ENCODE measurements around the gene IMMP2L.
A peak's percentile ranks its signal among the peaks of the same experiment; 100 is the strongest.

IMMP2L gene

DNA sequence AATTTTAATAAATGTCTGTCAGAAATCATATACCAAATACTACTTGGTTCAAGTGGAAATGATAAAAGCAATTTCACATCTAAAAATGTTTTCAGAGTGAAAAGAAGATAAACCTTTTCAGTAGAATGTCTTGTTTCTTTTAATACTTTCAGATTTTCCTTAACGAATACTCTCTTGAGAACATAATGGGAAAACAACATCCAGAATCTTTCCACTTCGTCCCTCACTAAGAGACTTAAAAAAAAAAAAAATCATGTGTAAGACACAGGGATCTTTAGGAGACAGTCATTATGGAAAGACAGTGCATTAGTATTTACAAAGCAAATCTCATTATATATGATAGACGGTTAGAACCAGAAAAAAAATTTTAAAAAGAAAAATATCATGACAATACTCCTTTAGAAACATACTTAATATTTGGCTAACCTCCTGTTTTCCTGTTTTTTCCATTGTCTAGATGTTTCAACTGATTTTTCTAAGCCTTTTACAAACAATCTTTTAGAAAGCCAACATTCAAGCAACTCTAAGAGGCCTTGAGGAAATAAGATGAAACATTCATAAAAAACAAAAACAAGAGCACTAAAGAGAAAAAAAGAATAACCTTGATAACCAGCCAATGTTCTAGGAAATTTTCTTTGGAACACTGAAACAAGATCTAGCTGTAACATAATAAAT is 811.2 kb downstream of the IMMP2L start:
- Histone ChIP-seq H3K9me3 (ENCODE audit: control insufficient read depth, insufficient read depth, low read depth, low read length) (no peaks in the 10 kb centered on the region), H3K4me1 (ENCODE audit: control insufficient read depth, insufficient read depth, low read length) (no peaks in the 10 kb centered on the region), H3K36me3 (ENCODE audit: control insufficient read depth, insufficient read depth, low read length) (no peaks in the 10 kb centered on the region), H3K27me3 (ENCODE audit: control insufficient read depth, insufficient read depth, low read length) (no peaks in the 10 kb centered on the region), H3K27ac (ENCODE audit: low read depth, low read length) (no peak overlapping the region), H3K4me3 (ENCODE audit: low read depth, low read length) (no peak overlapping the region), H3K9ac (ENCODE audit: low read length) (no peak overlapping the region)

GRCh38 chr7:110733221-110733620 is 829.1 kb downstream of the IMMP2L start:
- Histone ChIP-seq H3K9ac (ENCODE audit: low read length) (no peak overlapping the region), H3K4me3 (ENCODE audit: low read depth, low read length) (no peak overlapping the region), H3K27ac (ENCODE audit: low read depth, low read length) (no peak overlapping the region), H3K4me1 (ENCODE audit: control insufficient read depth, insufficient read depth, low read length) (no peaks in the 10 kb centered on the region), H3K9me3 (ENCODE audit: control insufficient read depth, insufficient read depth, low read depth, low read length) (0 out of 2 replicates have a peak, but pooled peaks cover 2% of the 10 kb centered on the region), H3K36me3 (ENCODE audit: control insufficient read depth, insufficient read depth, low read length) (no peaks in the 10 kb centered on the region), H3K27me3 (ENCODE audit: control insufficient read depth, insufficient read depth, low read length) (no peaks in the 10 kb centered on the region)

DNA sequence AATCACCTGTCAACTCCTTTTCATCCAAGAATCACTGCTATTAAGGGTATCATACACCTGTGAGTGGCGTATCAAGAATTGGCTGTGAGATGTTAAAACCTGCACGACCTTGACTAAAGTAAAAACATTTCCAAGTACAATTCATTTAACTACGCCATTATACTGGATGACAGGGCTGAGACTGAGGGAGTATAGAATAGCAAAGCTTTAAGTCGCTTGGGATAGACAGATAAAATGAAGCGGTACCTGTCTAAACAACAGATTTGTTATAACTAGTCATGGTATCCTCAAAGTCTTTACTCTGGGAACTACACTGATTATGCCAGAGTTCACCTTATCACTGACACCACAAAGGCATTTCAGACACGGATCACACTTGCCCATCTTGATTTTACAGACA is 837.5 kb downstream of the IMMP2L start:
- no peak overlapping the region for H3K9ac ChIP-seq (ENCODE audit: low read length)
- H3K9me3 ChIP-seq (ENCODE audit: control insufficient read depth, insufficient read depth, low read depth, low read length): no peaks in the 10 kb centered on the region
- H3K27ac ChIP-seq (ENCODE audit: low read depth, low read length): no peak overlapping the region
- no peaks in the 10 kb centered on the region for H3K27me3 ChIP-seq (ENCODE audit: control insufficient read depth, insufficient read depth, low read length)
- peaks cover 5% of the 10 kb centered on the region for H3K4me1 ChIP-seq (ENCODE audit: control insufficient read depth, insufficient read depth, low read length)
- H3K4me3 ChIP-seq (ENCODE audit: low read depth, low read length): no peak overlapping the region
- H3K36me3 ChIP-seq (ENCODE audit: control insufficient read depth, insufficient read depth, low read length): no peaks in the 10 kb centered on the region

GRCh38 chr7:110721395-110721794 is 840.9 kb downstream of the IMMP2L start:
- Histone ChIP-seq H3K4me3 (ENCODE audit: low read depth, low read length) (no peak overlapping the region), H3K36me3 (ENCODE audit: control insufficient read depth, insufficient read depth, low read length) (no peaks in the 10 kb centered on the region), H3K4me1 (ENCODE audit: control insufficient read depth, insufficient read depth, low read length) (peaks cover 28% of the 10 kb centered on the region), H3K27ac (ENCODE audit: low read depth, low read length) (no peak overlapping the region), H3K27me3 (ENCODE audit: control insufficient read depth, insufficient read depth, low read length) (no peaks in the 10 kb centered on the region), H3K9ac (ENCODE audit: low read length) (no peak overlapping the region), H3K9me3 (ENCODE audit: control insufficient read depth, insufficient read depth, low read depth, low read length) (no peaks in the 10 kb centered on the region)

DNA sequence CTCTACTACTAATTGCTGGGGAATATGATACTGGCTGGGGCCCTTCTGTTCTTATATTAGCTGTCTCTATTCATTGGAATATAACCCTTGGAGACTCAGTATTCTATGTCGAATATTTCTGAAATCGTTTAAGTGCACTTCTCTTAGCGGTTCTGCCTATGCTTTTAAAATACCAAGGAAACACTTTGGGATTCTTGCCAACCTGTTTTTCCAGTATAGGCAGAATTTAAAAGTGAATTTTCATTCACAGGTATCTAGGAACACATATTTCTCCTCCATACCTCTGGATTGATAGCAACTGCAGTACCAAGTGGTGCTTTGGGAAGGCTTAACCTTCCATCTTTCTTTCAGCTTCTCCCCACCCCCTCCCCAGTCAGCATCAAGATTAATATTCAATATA is 841.7 kb downstream of the IMMP2L start:
- H3K4me1 ChIP-seq (ENCODE audit: control insufficient read depth, insufficient read depth, low read length): peaks cover 28% of the 10 kb centered on the region
- no peaks in the 10 kb centered on the region for H3K9me3 ChIP-seq (ENCODE audit: control insufficient read depth, insufficient read depth, low read depth, low read length)
- H3K36me3 ChIP-seq (ENCODE audit: control insufficient read depth, insufficient read depth, low read length): no peaks in the 10 kb centered on the region
- no peak overlapping the region for H3K9ac ChIP-seq (ENCODE audit: low read length)
- H3K4me3 ChIP-seq (ENCODE audit: low read depth, low read length): no peak overlapping the region
- no peaks in the 10 kb centered on the region for H3K27me3 ChIP-seq (ENCODE audit: control insufficient read depth, insufficient read depth, low read length)
- no peak overlapping the region for H3K27ac ChIP-seq (ENCODE audit: low read depth, low read length)

- Histone ChIP-seq H3K27ac (ENCODE audit: low read depth, low read length) (peak overlapping the region; percentile 2; the same call in 1 of the 2 replicates), H3K27me3 (ENCODE audit: control insufficient read depth, insufficient read depth, low read length) (no peaks in the 10 kb centered on the region), H3K9ac (ENCODE audit: low read length) (no peak overlapping the region), H3K9me3 (ENCODE audit: control insufficient read depth, insufficient read depth, low read depth, low read length) (no peaks in the 10 kb centered on the region), H3K4me1 (ENCODE audit: control insufficient read depth, insufficient read depth, low read length) (peaks cover 28% of the 10 kb centered on the region), H3K36me3 (ENCODE audit: control insufficient read depth, insufficient read depth, low read length) (no peaks in the 10 kb centered on the region), H3K4me3 (ENCODE audit: low read depth, low read length) (no peak overlapping the region)
Observed at GRCh38 chr7:110719741-110720140, 842.6 kb downstream of the IMMP2L start.

DNA sequence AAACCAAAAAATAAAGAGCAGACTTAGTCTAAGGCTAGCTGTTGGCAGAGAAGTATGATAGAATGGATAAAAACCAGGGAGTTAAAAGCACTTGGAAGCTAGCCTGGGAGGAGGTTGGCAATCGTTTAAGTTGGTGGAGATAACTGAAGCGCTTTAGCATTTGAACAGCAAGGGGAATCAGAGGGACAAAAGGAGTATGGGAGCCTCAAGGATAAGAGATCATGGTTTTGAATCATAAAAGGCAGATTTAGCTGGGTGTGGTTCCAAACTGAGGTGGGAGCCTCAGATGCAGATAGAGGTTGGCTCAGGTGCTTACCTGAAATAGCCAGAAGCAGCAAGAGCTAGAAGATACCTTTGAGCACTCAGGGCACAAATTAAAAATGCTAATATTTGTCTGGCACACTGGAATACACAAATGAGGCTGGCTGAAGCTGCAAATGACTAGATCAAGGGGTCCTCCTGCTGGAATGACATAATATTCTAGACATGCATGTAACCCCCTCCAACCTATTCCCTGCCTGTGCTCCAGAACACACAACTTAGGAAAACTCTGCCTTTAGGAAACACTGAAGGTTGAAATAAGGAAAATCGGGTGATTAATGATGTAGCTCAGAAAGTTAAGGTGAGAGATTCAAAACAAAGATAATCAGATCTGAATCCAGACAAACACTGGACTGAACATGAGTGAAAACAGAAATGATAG is 843.6 kb downstream of the IMMP2L start:
- Histone ChIP-seq H3K4me1 (ENCODE audit: control insufficient read depth, insufficient read depth, low read length) (peaks cover 28% of the 10 kb centered on the region), H3K9me3 (ENCODE audit: control insufficient read depth, insufficient read depth, low read depth, low read length) (no peaks in the 10 kb centered on the region), H3K36me3 (ENCODE audit: control insufficient read depth, insufficient read depth, low read length) (no peaks in the 10 kb centered on the region), H3K9ac (ENCODE audit: low read length) (peak overlapping the region; percentile 59), H3K27me3 (ENCODE audit: control insufficient read depth, insufficient read depth, low read length) (no peaks in the 10 kb centered on the region), H3K4me3 (ENCODE audit: low read depth, low read length) (0 out of 2 replicates have a peak overlapping the region, but pooled peaks have one; percentile 18), H3K27ac (ENCODE audit: low read depth, low read length) (peak overlapping the region; percentile 86)

GRCh38 chr7:110704225-110704624 is 858.1 kb downstream of the IMMP2L start:
- no peaks in the 10 kb centered on the region for H3K36me3 ChIP-seq (ENCODE audit: control insufficient read depth, insufficient read depth, low read length)
- H3K27me3 ChIP-seq (ENCODE audit: control insufficient read depth, insufficient read depth, low read length): no peaks in the 10 kb centered on the region
- no peaks in the 10 kb centered on the region for H3K9me3 ChIP-seq (ENCODE audit: control insufficient read depth, insufficient read depth, low read depth, low read length)
- no peak overlapping the region for H3K4me3 ChIP-seq (ENCODE audit: low read depth, low read length)
- no peak overlapping the region for H3K9ac ChIP-seq (ENCODE audit: low read length)
- no peak overlapping the region for H3K27ac ChIP-seq (ENCODE audit: low read depth, low read length)
- no peaks in the 10 kb centered on the region for H3K4me1 ChIP-seq (ENCODE audit: control insufficient read depth, insufficient read depth, low read length)

GRCh38 chr7:110698576-110698975 is 863.7 kb downstream of the IMMP2L start:
- no peaks in the 10 kb centered on the region for H3K36me3 ChIP-seq (ENCODE audit: control insufficient read depth, insufficient read depth, low read length)
- H3K27me3 ChIP-seq (ENCODE audit: control insufficient read depth, insufficient read depth, low read length): no peaks in the 10 kb centered on the region
- H3K4me3 ChIP-seq (ENCODE audit: low read depth, low read length): no peak overlapping the region
- no peak overlapping the region for H3K27ac ChIP-seq (ENCODE audit: low read depth, low read length)
- H3K9ac ChIP-seq (ENCODE audit: low read length): no peak overlapping the region
- no peaks in the 10 kb centered on the region; the same call in 1 of the 2 replicates for H3K4me1 ChIP-seq (ENCODE audit: control insufficient read depth, insufficient read depth, low read length)
- H3K9me3 ChIP-seq (ENCODE audit: control insufficient read depth, insufficient read depth, low read depth, low read length): no peaks in the 10 kb centered on the region

DNA sequence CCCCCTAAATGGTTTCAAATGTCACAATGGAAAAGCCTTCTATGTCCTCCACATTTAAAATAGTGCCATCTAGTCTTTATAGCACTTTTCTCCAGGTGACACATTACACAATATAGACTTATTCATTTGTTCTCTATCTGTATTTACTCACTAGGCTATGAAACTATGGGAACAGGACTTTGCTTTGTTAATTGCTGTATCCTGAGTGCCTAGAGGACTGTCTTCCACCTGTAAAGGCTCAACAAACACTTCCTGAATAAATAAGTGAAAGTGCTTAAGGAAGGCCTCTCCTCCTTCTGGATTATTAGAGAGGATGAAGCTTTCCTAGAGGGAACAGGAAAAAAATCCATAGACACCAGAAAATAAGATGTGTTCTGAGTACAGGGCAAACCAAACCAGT is 868.9 kb downstream of the IMMP2L start:
- no peaks in the 10 kb centered on the region for H3K36me3 ChIP-seq (ENCODE audit: control insufficient read depth, insufficient read depth, low read length)
- H3K27me3 ChIP-seq (ENCODE audit: control insufficient read depth, insufficient read depth, low read length): no peaks in the 10 kb centered on the region
- peaks cover 10% of the 10 kb centered on the region; the same call in 1 of the 2 replicates for H3K4me1 ChIP-seq (ENCODE audit: control insufficient read depth, insufficient read depth, low read length)
- H3K9ac ChIP-seq (ENCODE audit: low read length): no peak overlapping the region
- H3K9me3 ChIP-seq (ENCODE audit: control insufficient read depth, insufficient read depth, low read depth, low read length): no peaks in the 10 kb centered on the region
- no peak overlapping the region for H3K27ac ChIP-seq (ENCODE audit: low read depth, low read length)
- no peak overlapping the region for H3K4me3 ChIP-seq (ENCODE audit: low read depth, low read length)

DNA sequence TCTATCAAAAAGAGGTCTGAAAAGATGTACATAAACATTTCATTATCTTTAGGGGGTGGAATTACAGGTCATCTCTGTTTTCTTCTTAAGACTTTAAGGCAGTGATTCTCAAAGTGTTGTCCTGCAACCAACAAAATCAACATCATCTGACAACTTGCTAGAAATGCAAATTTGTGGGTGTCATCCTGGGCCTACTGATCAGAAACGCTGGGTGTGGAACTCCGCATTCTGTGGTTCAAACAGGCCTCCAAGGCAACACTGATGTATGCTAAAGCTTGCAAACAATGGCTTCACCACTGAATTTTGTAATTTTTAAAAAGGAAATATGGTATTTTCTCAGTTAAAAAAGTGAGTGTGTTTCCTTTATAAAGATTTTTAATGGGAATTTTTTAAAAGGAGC is 873.4 kb downstream of the IMMP2L start:
- H3K27me3 ChIP-seq (ENCODE audit: control insufficient read depth, insufficient read depth, low read length): no peaks in the 10 kb centered on the region
- H3K9ac ChIP-seq (ENCODE audit: low read length): no peak overlapping the region
- peaks cover 10% of the 10 kb centered on the region; the same call in 1 of the 2 replicates for H3K4me1 ChIP-seq (ENCODE audit: control insufficient read depth, insufficient read depth, low read length)
- H3K9me3 ChIP-seq (ENCODE audit: control insufficient read depth, insufficient read depth, low read depth, low read length): peaks cover 6% of the 10 kb centered on the region
- H3K27ac ChIP-seq (ENCODE audit: low read depth, low read length): no peak overlapping the region
- H3K4me3 ChIP-seq (ENCODE audit: low read depth, low read length): no peak overlapping the region
- no peaks in the 10 kb centered on the region for H3K36me3 ChIP-seq (ENCODE audit: control insufficient read depth, insufficient read depth, low read length)

Data from HUES6 (cell line).